Measurements from ENCODE around the gene CCDC179. TPM values are rescaled to one million over a fixed set of nuclear protein-coding genes. Genes with fewer than 3 reads are reported as not detected.

The CCDC179 gene
- total RNA-seq, 2 experiments from 2014 or later = not detected

DNA sequence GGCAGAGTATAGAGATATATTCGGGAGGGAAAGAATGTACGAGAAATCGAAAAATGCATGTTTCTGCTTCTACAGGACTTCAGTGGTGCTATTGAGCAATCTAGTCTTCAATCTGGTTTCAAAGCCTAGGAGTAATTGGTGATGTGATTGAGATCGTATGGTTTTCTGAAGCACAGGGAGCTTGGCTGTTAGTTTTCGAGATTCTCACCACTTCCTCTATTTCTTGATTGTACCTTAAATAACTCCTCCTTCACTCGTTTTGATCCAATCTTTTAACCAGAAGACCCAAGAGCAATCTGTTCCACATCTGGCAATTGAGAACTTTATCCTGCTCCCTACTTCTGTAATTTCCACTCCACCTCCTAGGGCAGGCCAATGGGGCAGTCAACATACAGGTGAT is 518 bp downstream of the CCDC179 start:
- POLR2A ChIA-PET = no interaction called here

DNA sequence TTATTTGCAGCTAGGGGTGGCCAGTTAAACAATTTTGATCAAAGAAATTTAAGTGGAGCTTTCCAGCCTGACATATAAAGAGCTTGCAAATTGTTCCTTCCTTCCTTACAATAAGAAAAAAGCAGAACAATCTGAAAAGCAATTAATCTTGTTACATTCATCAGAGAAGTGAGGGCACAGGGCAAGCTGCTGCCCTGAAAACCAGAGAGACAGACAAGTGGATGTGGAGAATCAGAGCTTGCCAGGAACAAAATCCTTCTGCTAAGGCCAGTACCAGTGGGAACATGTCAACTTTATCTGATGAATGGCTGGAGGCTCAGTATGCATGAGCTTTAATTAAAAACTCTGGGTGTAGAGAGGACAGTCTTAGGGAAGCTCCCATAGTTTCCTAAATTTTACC is 8.8 kb downstream of the CCDC179 start:
- CTCF ChIA-PET = interaction anchor here (1.1 kb wide), 1 partner anchor 22 kb away, joined by 3 read pairs; the partner anchor contains the start of gene SVIP

More for the DNA sequence above, 518 bp downstream of the CCDC179 start:
- H3K9me3 Mint-ChIP-seq (ENCODE audit: insufficient read depth) = no peaks in the 10 kb centered on the region
- ATAC-seq (no peak), DNase-seq (no peak)
- H3K36me3 Mint-ChIP-seq (ENCODE audit: low read depth) = no peaks in the 10 kb centered on the region
- H3K4me1 Mint-ChIP-seq (ENCODE audit: low read depth) = no peaks in the 10 kb centered on the region
- CTCF ChIA-PET = interaction anchor here (1.0 kb wide), 1 partner anchor 16 kb away, joined by 3 read pairs; no protein-coding TSS in a partner anchor
- H3K27me3 Mint-ChIP-seq (ENCODE audit: low read depth) = no peaks in the 10 kb centered on the region
- H3K27ac Mint-ChIP-seq = no peak overlapping the region
- H3K4me3 Mint-ChIP-seq = no peak overlapping the region

DNA sequence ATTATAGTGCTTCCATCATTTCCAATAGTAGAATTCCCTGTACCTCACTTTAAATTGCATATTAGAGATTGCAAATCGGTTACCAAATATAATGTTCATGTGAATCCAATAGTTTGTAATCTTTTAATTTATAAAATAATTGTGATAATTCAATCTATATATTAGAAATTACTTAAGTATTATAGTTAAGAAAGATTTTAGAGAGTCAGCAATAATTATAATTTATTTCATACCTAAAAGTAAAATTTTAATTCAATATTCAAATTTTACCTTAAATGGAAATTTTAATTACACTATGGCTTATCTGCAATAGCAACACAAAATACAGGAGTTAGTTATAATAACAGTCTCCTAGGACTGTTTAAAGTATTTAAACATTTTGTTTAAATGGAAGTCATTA is 13.5 kb downstream of the CCDC179 start:
- Mint-ChIP-seq H3K4me1 (ENCODE audit: low read depth) (no peaks in the 10 kb centered on the region), H3K36me3 (ENCODE audit: low read depth) (no peaks in the 10 kb centered on the region), H3K9me3 (ENCODE audit: insufficient read depth) (no peaks in the 10 kb centered on the region), H3K27me3 (ENCODE audit: low read depth) (no peaks in the 10 kb centered on the region), H3K4me3 (no peak overlapping the region), H3K27ac (no peak overlapping the region)
- CTCF ChIA-PET = no interaction called here
- POLR2A ChIA-PET = no interaction called here
- DNase-seq (no peak), ATAC-seq (no peak)

More for the DNA sequence above, 8.8 kb downstream of the CCDC179 start:
- Mint-ChIP-seq H3K27me3 (ENCODE audit: low read depth) (no peaks in the 10 kb centered on the region), H3K27ac (no peak overlapping the region), H3K4me3 (no peak overlapping the region), H3K4me1 (ENCODE audit: low read depth) (no peaks in the 10 kb centered on the region), H3K9me3 (ENCODE audit: insufficient read depth) (no peaks in the 10 kb centered on the region), H3K36me3 (ENCODE audit: low read depth) (no peaks in the 10 kb centered on the region)
- DNase-seq = no peak
- POLR2A ChIA-PET = interaction anchor here (1.2 kb wide), 1 partner anchor 23 kb away, joined by 3 read pairs; no protein-coding TSS in a partner anchor
- ATAC-seq = no peak

- Mint-ChIP-seq H3K27ac (no peak overlapping the region), H3K9me3 (ENCODE audit: insufficient read depth) (no peaks in the 10 kb centered on the region), H3K27me3 (ENCODE audit: low read depth) (no peaks in the 10 kb centered on the region), H3K4me3 (no peak overlapping the region), H3K36me3 (ENCODE audit: low read depth) (no peaks in the 10 kb centered on the region), H3K4me1 (ENCODE audit: low read depth) (peaks cover 11% of the 10 kb centered on the region)
- ChIA-PET POLR2A (no interaction called here), CTCF (no interaction called here)
- no peak for ATAC-seq
- DNase-seq = no peak
Measured at GRCh38 chr11:22832315-22833015, 27.8 kb downstream of the CCDC179 start.

GRCh38 chr11:22830082-22830414 is 30.2 kb downstream of the CCDC179 start:
- DNase-seq = no peak
- Mint-ChIP-seq H3K9me3 (ENCODE audit: insufficient read depth) (no peaks in the 10 kb centered on the region), H3K4me1 (ENCODE audit: low read depth) (peaks cover 14% of the 10 kb centered on the region), H3K27ac (peak overlapping the region; percentile 75), H3K27me3 (ENCODE audit: low read depth) (no peaks in the 10 kb centered on the region), H3K36me3 (ENCODE audit: low read depth) (peaks cover 9% of the 10 kb centered on the region), H3K4me3 (peak overlapping the region; percentile 78)
- ChIA-PET POLR2A (interaction anchor here (0.7 to 1.5 kb wide), 3 partner anchors 42 to 205 kb away, joined by 3 to 6 read pairs (median 3); partner anchors contain the start of gene FANCF), CTCF (interaction anchor here (0.9 to 2.4 kb wide), 6 partner anchors 10 to 494 kb away, joined by 3 to 13 read pairs (median 4); partner anchors contain the start of gene FANCF)
- ATAC-seq = no peak

- Mint-ChIP-seq H3K36me3 (ENCODE audit: low read depth) (peaks cover 15% of the 10 kb centered on the region), H3K4me1 (ENCODE audit: low read depth) (peaks cover 14% of the 10 kb centered on the region), H3K27me3 (ENCODE audit: low read depth) (no peaks in the 10 kb centered on the region), H3K9me3 (ENCODE audit: insufficient read depth) (no peaks in the 10 kb centered on the region), H3K4me3 (peak within 1 kb of the TSS; percentile 78), H3K27ac (peak within 1 kb of the TSS; percentile 89)
- DNase-seq (peak; percentile 94), ATAC-seq (peak; percentile 90)
- CTCF ChIA-PET = interaction anchor here (0.7 to 2.4 kb wide), 15 partner anchors 8 to 493 kb away, joined by 3 to 13 read pairs (median 4); partner anchors contain the start of gene FANCF
- POLR2A ChIA-PET = interaction anchor here (0.7 to 1.6 kb wide), 7 partner anchors 9 to 204 kb away, joined by 3 to 7 read pairs (median 3); partner anchors contain the start of gene FANCF
Measured at GRCh38 chr11:22829231-22830081, 30.8 kb downstream of the CCDC179 start, which contains the start of gene SVIP. SVIP (minus strand) TSS chr11:22829801; CDS start chr11:22829748, 53 bp downstream.

DNA sequence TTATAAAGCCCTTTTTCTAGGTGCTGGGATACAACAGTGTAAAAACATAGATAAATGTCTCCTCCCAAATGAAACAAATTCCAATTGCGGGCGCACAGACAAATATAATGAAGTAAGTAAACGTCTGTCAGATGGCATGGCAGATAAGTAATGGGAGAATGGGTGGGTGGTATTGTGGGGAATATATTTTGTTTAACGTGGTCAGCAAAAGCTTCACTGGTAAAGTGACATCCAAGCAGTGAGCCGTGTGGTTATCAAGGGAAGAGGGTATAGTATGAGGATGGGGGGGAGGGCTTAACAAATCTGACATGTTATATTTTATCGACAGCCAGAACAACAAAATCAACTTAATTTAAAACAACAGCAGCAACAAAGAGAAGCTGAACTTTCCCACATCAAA is 31.9 kb downstream of the CCDC179 start:
- peak overlapping the region; percentile 78 for H3K4me3 Mint-ChIP-seq
- H3K27me3 Mint-ChIP-seq (ENCODE audit: low read depth) = no peaks in the 10 kb centered on the region
- CTCF ChIA-PET = interaction anchor here (0.9 to 2.4 kb wide), 8 partner anchors 8 to 204 kb away, joined by 3 to 13 read pairs (median 4); partner anchors contain the start of gene FANCF
- no peaks in the 10 kb centered on the region for H3K9me3 Mint-ChIP-seq (ENCODE audit: insufficient read depth)
- no peak for ATAC-seq
- peaks cover 14% of the 10 kb centered on the region for H3K4me1 Mint-ChIP-seq (ENCODE audit: low read depth)
- DNase-seq = no peak
- POLR2A ChIA-PET = interaction anchor here (0.8 to 1.6 kb wide), 4 partner anchors 8 to 203 kb away, joined by 3 to 7 read pairs (median 4); partner anchors contain the start of gene FANCF
- peaks cover 22% of the 10 kb centered on the region for H3K36me3 Mint-ChIP-seq (ENCODE audit: low read depth)
- peak overlapping the region; percentile 74 for H3K27ac Mint-ChIP-seq

DNA sequence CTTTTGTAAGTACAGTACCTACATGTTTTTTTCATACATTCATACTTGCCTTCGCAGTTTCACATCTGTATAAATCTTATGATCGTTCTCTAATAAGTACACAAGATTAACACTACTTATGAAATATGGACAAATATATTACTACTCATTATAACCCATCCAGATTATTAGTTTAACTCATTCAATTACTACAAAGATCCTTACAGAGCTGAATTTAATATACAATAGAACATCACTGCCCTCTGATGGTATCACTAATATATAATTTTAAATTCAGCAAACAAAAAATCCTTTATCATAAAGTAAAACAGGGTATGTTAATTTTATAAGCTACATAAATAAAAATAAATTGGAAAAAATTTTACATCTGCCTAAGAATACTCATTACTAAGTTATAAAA is 38.1 kb downstream of the CCDC179 start:
- ChIA-PET POLR2A (no interaction called here), CTCF (no interaction called here)
- no peak overlapping the region for H3K27ac Mint-ChIP-seq
- H3K27me3 Mint-ChIP-seq (ENCODE audit: low read depth) = no peaks in the 10 kb centered on the region
- H3K4me1 Mint-ChIP-seq (ENCODE audit: low read depth) = peaks cover under 1% of the 10 kb centered on the region
- ATAC-seq (no peak), DNase-seq (no peak)
- peaks cover 50% of the 10 kb centered on the region for H3K36me3 Mint-ChIP-seq (ENCODE audit: low read depth)
- H3K9me3 Mint-ChIP-seq (ENCODE audit: insufficient read depth) = no peaks in the 10 kb centered on the region
- H3K4me3 Mint-ChIP-seq = no peak overlapping the region

GRCh38 chr11:22809893-22810292 is 50.4 kb downstream of the CCDC179 start:
- ChIA-PET CTCF (interaction anchor here (1.1 to 1.7 kb wide), 2 partner anchors 17 to 19 kb away, joined by 4 read pairs; no protein-coding TSS in a partner anchor), POLR2A (no interaction called here)
- H3K27me3 Mint-ChIP-seq (ENCODE audit: low read depth) = no peaks in the 10 kb centered on the region
- DNase-seq (no peak), ATAC-seq (no peak)
- H3K9me3 Mint-ChIP-seq (ENCODE audit: insufficient read depth) = peaks cover 5% of the 10 kb centered on the region
- H3K27ac Mint-ChIP-seq = no peak overlapping the region
- peaks cover 3% of the 10 kb centered on the region for H3K36me3 Mint-ChIP-seq (ENCODE audit: low read depth)
- no peak overlapping the region for H3K4me3 Mint-ChIP-seq
- peaks cover 4% of the 10 kb centered on the region for H3K4me1 Mint-ChIP-seq (ENCODE audit: low read depth)

GRCh38 chr11:22808571-22809197 is 51.6 kb downstream of the CCDC179 start:
- no peak for ATAC-seq
- H3K4me3 Mint-ChIP-seq = no peak overlapping the region
- H3K27ac Mint-ChIP-seq = no peak overlapping the region
- POLR2A ChIA-PET = no interaction called here
- peaks cover 4% of the 10 kb centered on the region for H3K4me1 Mint-ChIP-seq (ENCODE audit: low read depth)
- H3K9me3 Mint-ChIP-seq (ENCODE audit: insufficient read depth) = peaks cover 5% of the 10 kb centered on the region
- no peaks in the 10 kb centered on the region for H3K27me3 Mint-ChIP-seq (ENCODE audit: low read depth)
- CTCF ChIA-PET = interaction anchor here (1.2 to 1.7 kb wide), 2 partner anchors 16 to 67 kb away, joined by 4 read pairs; no protein-coding TSS in a partner anchor
- peaks cover 3% of the 10 kb centered on the region for H3K36me3 Mint-ChIP-seq (ENCODE audit: low read depth)
- no peak for DNase-seq

DNA sequence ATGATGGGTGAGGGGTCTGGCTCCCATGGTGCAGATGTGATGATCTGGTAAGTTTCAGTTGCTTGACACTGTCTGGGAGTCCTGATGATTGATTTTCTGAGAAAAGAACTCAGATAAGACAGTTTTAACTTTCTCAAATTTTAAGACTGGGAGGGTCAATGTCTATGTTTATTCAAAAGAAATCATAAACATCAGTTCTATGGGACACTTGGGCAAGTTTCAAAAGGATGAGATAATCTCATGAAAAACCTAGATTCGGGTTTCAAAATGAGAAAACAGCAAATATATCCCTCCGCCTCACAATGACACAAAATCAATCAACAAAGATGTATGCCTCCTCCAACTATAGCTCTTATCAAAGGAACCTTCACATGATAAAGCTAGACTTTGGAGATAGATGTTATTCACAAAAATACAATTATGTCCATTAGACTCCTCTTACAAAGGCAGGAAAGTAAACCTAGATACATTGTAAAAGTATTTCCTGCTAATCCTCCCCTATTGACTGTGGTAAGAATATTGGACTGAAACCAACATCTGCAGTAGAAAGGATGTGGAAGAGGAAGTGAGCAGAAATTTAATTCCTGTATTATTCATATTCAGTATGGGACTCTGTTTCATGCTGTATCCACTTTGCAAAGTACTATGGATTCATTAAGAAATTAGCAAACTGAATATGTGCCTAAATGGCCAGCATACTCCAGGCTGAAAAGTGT is 52.3 kb downstream of the CCDC179 start:
- Mint-ChIP-seq H3K27me3 (ENCODE audit: low read depth) (no peaks in the 10 kb centered on the region), H3K36me3 (ENCODE audit: low read depth) (peaks cover 3% of the 10 kb centered on the region), H3K27ac (no peak overlapping the region), H3K9me3 (ENCODE audit: insufficient read depth) (peaks cover 5% of the 10 kb centered on the region), H3K4me1 (ENCODE audit: low read depth) (peaks cover 4% of the 10 kb centered on the region), H3K4me3 (no peak overlapping the region)
- ATAC-seq (no peak), DNase-seq (no peak)
- ChIA-PET CTCF (interaction anchor here (1.2 kb wide), 1 partner anchor 68 kb away, joined by 4 read pairs; no protein-coding TSS in a partner anchor), POLR2A (no interaction called here)

Data from activated CD8-positive, alpha-beta T cell treated with anti-CD3 and anti-CD28 coated beads, Interleukin-2, amount 10 ng/mL, durations not matched to agents 7 days and 5 days (primary cell).